Neural cell (in vitro differentiated cells): ENCODE measurements around the gene TPPP. TPM values are rescaled to one million over a fixed set of nuclear protein-coding genes. Genes with fewer than 3 reads are reported as not detected.

Source experiments
- H2AFZ ChIP-seq: fragments of 200-600, 300-800 bp; sonication (generic), shearing (Covaris generic); 2 replicates; pipeline ENCODE4 v1.6.0; 2014; ENCODE audit warnings: low read depth, mild to moderate bottlenecking, antibody characterized with exemption, low read length, moderate library complexity
- H3F3A ChIP-seq: fragments of 200-600 bp; shearing (Covaris generic); 2 replicates; pipeline ENCODE4 v1.6.1; 2016; ENCODE audit warnings: mild to moderate bottlenecking, moderate library complexity, mixed read lengths, antibody characterized with exemption, low read length; ENCODE audit not compliant: insufficient read depth, poor library complexity, severe bottlenecking
- H3K27ac ChIP-seq: fragments of 200-600, 300-800 bp; sonication (generic), shearing (Covaris generic); 2 replicates; pipeline ENCODE4 v1.5.1; 2014; ENCODE audit warnings: mild to moderate bottlenecking, low read length, moderate library complexity
- H3K27me3 ChIP-seq: fragments of 300-800, 200-600 bp; sonication (generic), shearing (Covaris generic); 2 replicates; pipeline ENCODE4 v1.6.0; 2014; ENCODE audit warnings: mild to moderate bottlenecking, low read depth, low read length, moderate library complexity; ENCODE audit not compliant: insufficient read depth
- H3K36me3 ChIP-seq: fragments of 300-800, 200-600 bp; sonication (generic), shearing (Covaris generic); 2 replicates; pipeline ENCODE4 v1.5.1; 2014; ENCODE audit warnings: mild to moderate bottlenecking, antibody characterized with exemption, low read length, moderate library complexity; ENCODE audit not compliant: insufficient read depth
- H3K4me2 ChIP-seq: fragments of 300-800, 200-600 bp; sonication (generic), shearing (Covaris generic); 2 replicates; pipeline ENCODE4 v1.6.0; 2014; ENCODE audit warnings: mild to moderate bottlenecking, low read length
- H3K4me3 ChIP-seq: fragments of 300-800, 200-600 bp; sonication (generic), shearing (Covaris generic); 2 replicates; pipeline ENCODE4 v1.5.1; 2014; ENCODE audit warnings: mild to moderate bottlenecking, low read length, moderate library complexity
- H3K79me2 ChIP-seq: fragments of 200-600 bp; shearing (Covaris generic); replicated peaks from 2 replicates; pipeline ENCODE4 v1.6.0; 2014; ENCODE audit warnings: mild to moderate bottlenecking, low read length, moderate library complexity; ENCODE audit not compliant: insufficient read depth
- H3K9ac ChIP-seq: fragments of 300-800, 200-600 bp; sonication (generic), shearing (Covaris generic); 2 replicates; pipeline ENCODE4 v1.6.1; 2016; ENCODE audit warnings: mild to moderate bottlenecking, low read length, mixed read lengths
- H3K9me2 ChIP-seq: fragments of 200-600 bp; shearing (Covaris generic); 2 replicates; pipeline ENCODE4 v1.6.1; 2016; ENCODE audit warnings: mild to moderate bottlenecking, low read length, mixed read lengths; ENCODE audit not compliant: insufficient read depth
- H3K9me3 ChIP-seq: fragments of 200-600, 300-800 bp; sonication (generic), shearing (Covaris generic); 2 replicates; pipeline ENCODE4 v1.6.1; 2016; ENCODE audit warnings: mild to moderate bottlenecking, mixed run types, low read length, moderate library complexity, mixed read lengths
- H4K20me1 ChIP-seq: fragments of 200-600 bp; shearing (Covaris generic); 2 replicates; pipeline ENCODE4 v1.6.1; 2016; ENCODE audit warnings: mild to moderate bottlenecking, mixed run types; ENCODE audit not compliant: insufficient read depth
- CTCF ChIP-seq: fragments of 450-650 bp; IDR thresholded peaks from 2 replicates; pipeline ENCODE4 v1.5.1; 2014; ENCODE audit warnings: antibody characterized with exemption, mild to moderate bottlenecking, moderate library complexity; ENCODE audit not compliant: poor library complexity, severe bottlenecking
- EP300 ChIP-seq: fragments of 450-650 bp; conservative IDR thresholded peaks from 2 replicates; pipeline ENCODE4 v1.6.1; 2014; ENCODE audit warnings: antibody characterized with exemption, mild to moderate bottlenecking, moderate library complexity; ENCODE audit not compliant: poor library complexity, severe bottlenecking
- EZH2 ChIP-seq: fragments of 200-600, 300-800 bp; shearing (Covaris generic), sonication (generic); IDR thresholded peaks from 2 replicates; pipeline ENCODE4 v1.6.1; 2014; ENCODE audit warnings: antibody characterized with exemption, low read length, borderline replicate concordance, mild to moderate bottlenecking; ENCODE audit not compliant: insufficient read depth, poor library complexity, severe bottlenecking
- MXI1 ChIP-seq: fragments of 450-650 bp; conservative IDR thresholded peaks from 2 replicates; pipeline ENCODE4 v1.6.1; 2014; ENCODE audit warnings: antibody characterized with exemption, mild to moderate bottlenecking; ENCODE audit not compliant: poor library complexity, severe bottlenecking
- POLR2AphosphoS5 ChIP-seq: IDR thresholded peaks from 2 replicates; pipeline ENCODE4 v1.6.1; 2012
- RAD21 ChIP-seq: fragments of 450-650 bp; conservative IDR thresholded peaks from 2 replicates; pipeline ENCODE4 v1.6.1; 2014; ENCODE audit warnings: antibody characterized with exemption, mild to moderate bottlenecking, moderate library complexity
- REST ChIP-seq: IDR thresholded peaks from 2 replicates; pipeline ENCODE4 v1.6.1; 2012; ENCODE audit warnings: borderline replicate concordance
- SMC3 ChIP-seq: fragments of 450-650 bp; conservative IDR thresholded peaks from 2 replicates; pipeline ENCODE4 v1.6.1; 2014; ENCODE audit warnings: antibody characterized with exemption, mild to moderate bottlenecking, moderate library complexity; ENCODE audit not compliant: poor library complexity
- TAF1 ChIP-seq: IDR thresholded peaks from 2 replicates; pipeline ENCODE4 v1.6.1; 2012; ENCODE audit warnings: low read depth
- polyA plus RNA-seq: library from polyadenylated mRNA; depleted of rRNA; stranded (reverse); fragments of >200 nt; gene quantifications from 2 replicates; pipeline ENCODE4 v1.2.3, GENCODE V29; 2014

Gene TPPP
- polyA plus RNA-seq, 1 donor from 2014 or later: 9.9 TPM

GRCh38 chr5:658103-658502 is 35.0 kb downstream of the TPPP start:
- TF ChIP-seq CTCF (no peak), MXI1 (no peak), EP300 (no peak), POLR2AphosphoS5 (no peak), SMC3 (no peak), TAF1 (no peak), RAD21 (no peak), REST (no peak), EZH2 (no peak)
- no peak overlapping the region for H3K4me2 ChIP-seq
- no peaks in the 10 kb centered on the region for H4K20me1 ChIP-seq
- peaks cover 13% of the 10 kb centered on the region for H3K36me3 ChIP-seq
- H3F3A ChIP-seq: no peaks in the 10 kb centered on the region
- no peak overlapping the region for H3K27ac ChIP-seq
- H2AFZ ChIP-seq: no peak overlapping the region
- H3K9ac ChIP-seq: no peak overlapping the region
- no peaks in the 10 kb centered on the region for H3K79me2 ChIP-seq
- no peaks in the 10 kb centered on the region for H3K9me2 ChIP-seq
- H3K27me3 ChIP-seq: no peaks in the 10 kb centered on the region
- no peak overlapping the region for H3K4me3 ChIP-seq
- H3K9me3 ChIP-seq: peaks cover 10% of the 10 kb centered on the region

- no peak for TF ChIP-seq TAF1
- TF ChIP-seq EP300: no peak
- TF ChIP-seq MXI1: no peak
- no peak for TF ChIP-seq RAD21
- no peak for TF ChIP-seq REST
- TF ChIP-seq SMC3: no peak
- TF ChIP-seq CTCF: no peak
- TF ChIP-seq POLR2AphosphoS5: no peak
- TF ChIP-seq EZH2: no peak
- H3K9ac ChIP-seq: no peak overlapping the region
- H3K79me2 ChIP-seq: no peaks in the 10 kb centered on the region
- no peak overlapping the region for H3K27ac ChIP-seq
- H3K4me2 ChIP-seq: no peak overlapping the region
- H3K27me3 ChIP-seq: no peaks in the 10 kb centered on the region
- no peak overlapping the region for H2AFZ ChIP-seq
- H3F3A ChIP-seq: no peaks in the 10 kb centered on the region
- no peak overlapping the region for H3K4me3 ChIP-seq
- H3K36me3 ChIP-seq: peaks cover 13% of the 10 kb centered on the region
- H3K9me2 ChIP-seq: no peaks in the 10 kb centered on the region
- no peaks in the 10 kb centered on the region for H4K20me1 ChIP-seq
- H3K9me3 ChIP-seq: peaks cover 10% of the 10 kb centered on the region
These were observed 35.6 kb downstream of the TPPP start for GRCh38 chr5:657570-657969.
